HEK293 (cell line): Measurements from ENCODE around the gene AVEN.

Experiments used
- CTCF ChIA-PET: fragments of 350-600 bp; formaldehyde crosslinking; extraction: SDS; loops from one replicate; lab custom pipeline; 2021; ENCODE audit warnings: antibody characterized with exemption; lab: Yijun Ruan, JAX
- POLR2A ChIA-PET: fragments of 300-600 bp; formaldehyde crosslinking; extraction: SDS; loops from one replicate; lab custom pipeline; 2020; ENCODE audit warnings: antibody characterized with exemption, inconsistent platforms; lab: Yijun Ruan, JAX
- H3K27ac ChIP-seq: fragments of 200-500 bp; sonication (Bioruptor generic); 2 replicates; pipeline ENCODE4 v1.5.1; 2014; ENCODE audit warnings: low read depth, low read length, control low read depth, inconsistent platforms; ENCODE audit errors: extremely low read depth
- H3K36me3 ChIP-seq, 2 experiments: fragments of 200-500 bp in 1 of 2; sonication (Bioruptor generic) in 1 of 2; 1 replicate in 1 of 2; 2 replicates in 1 of 2; pipeline ENCODE4 v1.5.1; 2014 to 2017; ENCODE audit warnings: inconsistent platforms in 2 of 2, low read length in 2 of 2; ENCODE audit not compliant: control insufficient read depth in 2 of 2, insufficient read depth in 1 of 2
- H3K4me1 ChIP-seq: fragments of 200-500 bp; sonication (Bioruptor generic); 2 replicates; pipeline ENCODE4 v1.5.1; 2014; ENCODE audit warnings: mild to moderate bottlenecking, low read length, inconsistent platforms; ENCODE audit not compliant: control insufficient read depth, insufficient read depth
- H3K4me3 ChIP-seq: 2 replicates; pipeline ENCODE4 v1.5.1; 2011; ENCODE audit warnings: low read depth, mild to moderate bottlenecking, control low read depth, low read length, moderate library complexity
- H3K9me3 ChIP-seq: fragments of 200-500 bp; sonication (Bioruptor generic); 2 replicates; pipeline ENCODE4 v1.5.1; 2014; ENCODE audit warnings: low read depth, low read length, inconsistent platforms; ENCODE audit not compliant: control insufficient read depth, insufficient read depth
- ATF2 ChIP-seq: fragments of 450-650 bp; formaldehyde crosslinking; IDR thresholded peaks from 2 replicates; pipeline ENCODE4 v1.5.1; 2016; ENCODE audit warnings: missing biosample characterization, missing genetic modification characterization, low read depth
- KLF7 ChIP-seq: fragments of 450-650 bp; formaldehyde crosslinking; IDR thresholded peaks from 2 replicates; pipeline ENCODE4 v1.5.1; 2016; ENCODE audit warnings: missing biosample characterization, missing genetic modification characterization, borderline replicate concordance
- KLF9 ChIP-seq: fragments of 450-650 bp; formaldehyde crosslinking; IDR thresholded peaks from 2 replicates; pipeline ENCODE4 v1.5.1; 2016; ENCODE audit warnings: missing biosample characterization, missing genetic modification characterization, low read depth
- REPIN1 ChIP-seq: fragments of 450-650 bp; formaldehyde crosslinking; IDR thresholded peaks from 2 replicates; pipeline ENCODE4 v1.5.1; 2017; ENCODE audit warnings: missing biosample characterization, missing genetic modification characterization, low read depth
- SP7 ChIP-seq: fragments of 450-650 bp; formaldehyde crosslinking; IDR thresholded peaks from 2 replicates; pipeline ENCODE4 v1.5.1; 2016; ENCODE audit warnings: missing biosample characterization, missing genetic modification characterization
- WT1 ChIP-seq: fragments of 450-650 bp; formaldehyde crosslinking; IDR thresholded peaks from 2 replicates; pipeline ENCODE4 v1.5.1; 2016; ENCODE audit warnings: missing biosample characterization, missing genetic modification characterization
- ZFP37 ChIP-seq: fragments of 450-650 bp; formaldehyde crosslinking; IDR thresholded peaks from 2 replicates; pipeline ENCODE4 v1.5.1; 2016; ENCODE audit warnings: missing biosample characterization, missing genetic modification characterization
- ZNF112 ChIP-seq: fragments of 450-650 bp; formaldehyde crosslinking; IDR thresholded peaks from 2 replicates; pipeline ENCODE4 v1.5.0; 2017; ENCODE audit warnings: missing biosample characterization, missing genetic modification characterization
- ZNF114 ChIP-seq: fragments of 450-650 bp; formaldehyde crosslinking; IDR thresholded peaks from 2 replicates; pipeline ENCODE4 v1.5.0; 2017; ENCODE audit warnings: missing biosample characterization, missing genetic modification characterization
- ZNF146 ChIP-seq: fragments of 450-650 bp; formaldehyde crosslinking; IDR thresholded peaks from 2 replicates; pipeline ENCODE4 v1.5.1; 2016; ENCODE audit warnings: missing biosample characterization, missing genetic modification characterization
- ZNF155 ChIP-seq: fragments of 450-650 bp; formaldehyde crosslinking; IDR thresholded peaks from 2 replicates; pipeline ENCODE4 v1.5.1; 2016; ENCODE audit warnings: missing biosample characterization, missing genetic modification characterization
- ZNF350 ChIP-seq: fragments of 450-650 bp; formaldehyde crosslinking; IDR thresholded peaks from 2 replicates; pipeline ENCODE4 v1.5.0; 2017; ENCODE audit warnings: missing biosample characterization, mild to moderate bottlenecking, missing genetic modification characterization
- ZNF354C ChIP-seq: fragments of 450-650 bp; formaldehyde crosslinking; IDR thresholded peaks from 2 replicates; pipeline ENCODE4 v1.5.1; 2016; ENCODE audit warnings: missing biosample characterization, missing genetic modification characterization, low read depth, borderline replicate concordance
- ZNF366 ChIP-seq: fragments of 450-650 bp; formaldehyde crosslinking; conservative IDR thresholded peaks from 2 replicates; pipeline ENCODE4 v1.5.1; 2016; ENCODE audit warnings: missing biosample characterization, missing genetic modification characterization
- ZNF391 ChIP-seq: fragments of 450-650 bp; formaldehyde crosslinking; IDR thresholded peaks from 2 replicates; pipeline ENCODE4 v1.5.1; 2016; ENCODE audit warnings: low read depth, missing biosample characterization, missing genetic modification characterization, borderline replicate concordance
- ZNF488 ChIP-seq: fragments of 450-650 bp; formaldehyde crosslinking; IDR thresholded peaks from 2 replicates; pipeline ENCODE4 v1.5.1; 2016; ENCODE audit warnings: missing biosample characterization, missing genetic modification characterization
- ZNF518A ChIP-seq: fragments of 450-650 bp; formaldehyde crosslinking; conservative IDR thresholded peaks from 2 replicates; pipeline ENCODE4 v1.5.1; 2016; ENCODE audit warnings: low read depth, missing biosample characterization, missing genetic modification characterization
- ZNF670 ChIP-seq: fragments of 450-650 bp; formaldehyde crosslinking; IDR thresholded peaks from 2 replicates; pipeline ENCODE4 v1.5.1; 2016; ENCODE audit warnings: missing biosample characterization, missing genetic modification characterization, low read depth
- ZSCAN18 ChIP-seq: fragments of 450-650 bp; formaldehyde crosslinking; IDR thresholded peaks from 2 replicates; pipeline ENCODE4 v1.5.1; 2016; ENCODE audit warnings: missing biosample characterization, missing genetic modification characterization
- TF ChIP-seq, protein P1 (sequence below): fragments of 450-650 bp; formaldehyde crosslinking; IDR thresholded peaks from 2 replicates; pipeline ENCODE4 v1.5.1; 2017; ENCODE audit warnings: missing biosample characterization, missing genetic modification characterization
- TF ChIP-seq, protein P2 (sequence below): fragments of 450-650 bp; IDR thresholded peaks from 2 replicates; pipeline ENCODE4 v1.5.1; 2018; ENCODE audit warnings: missing biosample characterization, mild to moderate bottlenecking, missing genetic modification characterization

The AVEN gene

DNA sequence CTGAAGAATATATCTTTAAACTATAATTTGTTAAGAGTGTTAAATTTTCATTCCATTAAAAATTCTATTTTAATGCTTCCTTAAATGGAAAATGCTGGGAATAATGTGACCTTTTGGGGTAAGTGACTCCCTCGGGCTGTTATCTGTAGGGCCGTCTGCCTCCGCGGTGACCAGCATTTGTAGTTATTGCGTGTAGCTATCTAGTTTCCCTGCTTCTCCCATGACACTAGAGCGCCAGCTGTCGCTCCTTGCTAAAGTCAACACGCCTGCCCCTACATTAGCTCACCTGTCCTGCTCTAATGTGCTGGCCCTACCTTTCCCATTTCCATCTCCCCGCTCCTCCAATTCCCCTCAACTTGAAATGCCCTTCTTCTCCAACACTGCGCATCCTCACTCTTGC is 83.1 kb downstream of the AVEN start (continued):
- no peak for TF ChIP-seq ZNF114 (tag by site-specific recombination)
- TF ChIP-seq ZNF112 (tag by site-specific recombination), result no peak
- no peak for TF ChIP-seq WT1 (tag by site-specific recombination)
- TF ChIP-seq KLF7, result no peak
- TF ChIP-seq, protein P1, sequence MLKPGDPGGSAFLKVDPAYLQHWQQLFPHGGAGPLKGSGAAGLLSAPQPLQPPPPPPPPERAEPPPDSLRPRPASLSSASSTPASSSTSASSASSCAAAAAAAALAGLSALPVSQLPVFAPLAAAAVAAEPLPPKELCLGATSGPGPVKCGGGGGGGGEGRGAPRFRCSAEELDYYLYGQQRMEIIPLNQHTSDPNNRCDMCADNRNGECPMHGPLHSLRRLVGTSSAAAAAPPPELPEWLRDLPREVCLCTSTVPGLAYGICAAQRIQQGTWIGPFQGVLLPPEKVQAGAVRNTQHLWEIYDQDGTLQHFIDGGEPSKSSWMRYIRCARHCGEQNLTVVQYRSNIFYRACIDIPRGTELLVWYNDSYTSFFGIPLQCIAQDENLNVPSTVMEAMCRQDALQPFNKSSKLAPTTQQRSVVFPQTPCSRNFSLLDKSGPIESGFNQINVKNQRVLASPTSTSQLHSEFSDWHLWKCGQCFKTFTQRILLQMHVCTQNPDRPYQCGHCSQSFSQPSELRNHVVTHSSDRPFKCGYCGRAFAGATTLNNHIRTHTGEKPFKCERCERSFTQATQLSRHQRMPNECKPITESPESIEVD (tag by site-specific recombination), result no peak
- no peak for TF ChIP-seq REPIN1 (tag by site-specific recombination)

DNA sequence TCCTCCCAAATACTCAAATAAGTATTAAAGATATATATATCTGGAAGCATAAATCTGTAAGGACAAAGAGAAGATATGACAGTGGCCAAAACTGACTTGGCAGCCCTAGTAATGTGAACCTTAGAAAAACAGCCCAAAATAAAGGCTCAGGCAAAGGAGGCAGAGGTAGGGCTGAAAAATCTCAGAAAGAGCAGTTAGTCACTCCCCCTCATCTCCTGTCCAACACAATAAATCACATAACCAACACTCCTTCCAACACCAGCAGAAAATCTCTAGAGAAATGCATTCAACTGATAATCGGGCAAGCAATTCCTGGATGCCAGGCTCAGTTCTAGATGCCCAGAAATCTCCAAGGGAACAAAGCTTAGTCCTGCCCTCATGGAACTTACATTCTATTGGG is 92.9 kb downstream of the AVEN start:
- ChIA-PET POLR2A (no interaction called here), CTCF (no interaction called here)
- Histone ChIP-seq H3K4me1 (no peaks in the 10 kb centered on the region), H3K4me3 (no peak overlapping the region), H3K27ac (no peak overlapping the region), H3K9me3 (no peaks in the 10 kb centered on the region), H3K36me3 (no peaks in the 10 kb centered on the region)
- no peak for TF ChIP-seq ZNF670 (tag by site-specific recombination)
- TF ChIP-seq SP7, result no peak
- no peak for TF ChIP-seq ZNF366 (tag by site-specific recombination)
- no peak for TF ChIP-seq ZNF354C
- no peak for TF ChIP-seq ZNF146 (tag by site-specific recombination)

DNA sequence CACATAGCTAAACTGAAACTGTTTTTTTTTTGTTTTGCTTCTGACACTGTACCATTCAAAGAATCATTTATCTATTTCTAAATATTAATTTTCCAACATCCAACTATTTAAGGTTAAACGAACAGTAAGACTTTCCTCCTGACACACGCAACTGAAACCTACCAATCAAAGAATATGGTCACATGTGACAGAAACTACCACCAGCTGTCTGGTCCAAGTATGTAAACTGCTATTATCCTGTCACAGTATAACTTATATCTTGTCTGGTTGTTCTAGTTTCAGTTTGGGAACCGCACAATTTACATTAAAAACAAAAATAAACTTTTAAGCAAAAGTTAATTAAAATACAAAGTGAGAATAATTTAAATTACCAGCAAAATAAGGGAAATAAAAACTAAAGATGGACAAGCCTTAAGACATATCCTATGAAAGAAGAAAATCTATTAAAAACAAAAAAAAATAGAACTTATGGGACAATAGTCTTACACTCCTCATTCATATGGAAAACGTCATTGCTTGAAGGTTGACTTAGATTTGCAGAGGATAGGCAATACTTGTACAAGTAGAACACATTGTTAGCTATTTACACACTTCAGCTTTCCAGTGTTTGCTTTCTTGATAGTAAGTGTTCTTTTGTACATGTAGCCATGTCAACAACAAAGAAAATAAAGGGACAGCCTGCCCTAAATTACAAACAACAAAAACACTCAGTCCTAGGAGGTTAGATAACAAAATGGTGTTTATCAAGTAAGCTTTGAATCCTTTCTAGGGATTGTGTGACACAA is 97.5 kb downstream of the AVEN start:
- no peak overlapping the region for H3K27ac ChIP-seq
- TF ChIP-seq, protein P2, sequence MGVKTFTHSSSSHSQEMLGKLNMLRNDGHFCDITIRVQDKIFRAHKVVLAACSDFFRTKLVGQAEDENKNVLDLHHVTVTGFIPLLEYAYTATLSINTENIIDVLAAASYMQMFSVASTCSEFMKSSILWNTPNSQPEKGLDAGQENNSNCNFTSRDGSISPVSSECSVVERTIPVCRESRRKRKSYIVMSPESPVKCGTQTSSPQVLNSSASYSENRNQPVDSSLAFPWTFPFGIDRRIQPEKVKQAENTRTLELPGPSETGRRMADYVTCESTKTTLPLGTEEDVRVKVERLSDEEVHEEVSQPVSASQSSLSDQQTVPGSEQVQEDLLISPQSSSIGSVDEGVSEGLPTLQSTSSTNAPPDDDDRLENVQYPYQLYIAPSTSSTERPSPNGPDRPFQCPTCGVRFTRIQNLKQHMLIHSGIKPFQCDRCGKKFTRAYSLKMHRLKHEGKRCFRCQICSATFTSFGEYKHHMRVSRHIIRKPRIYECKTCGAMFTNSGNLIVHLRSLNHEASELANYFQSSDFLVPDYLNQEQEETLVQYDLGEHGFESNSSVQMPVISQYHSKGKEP (tag by site-specific recombination), result no peak
- no peak for TF ChIP-seq ZNF488 (tag by site-specific recombination)
- TF ChIP-seq ATF2 (tag by site-specific recombination), result no peak
- TF ChIP-seq ZNF518A, result no peak
- TF ChIP-seq ZNF350 (tag by site-specific recombination), result no peak
- TF ChIP-seq ZFP37 (tag by site-specific recombination), result no peak
- no peak for TF ChIP-seq SP7
- no peak for TF ChIP-seq KLF9 (tag by site-specific recombination)
- no peak for TF ChIP-seq ZNF391 (tag by site-specific recombination)
- no peak for TF ChIP-seq ZNF155 (tag by site-specific recombination)
- no peak for TF ChIP-seq ZSCAN18 (tag by site-specific recombination)

More for the DNA sequence above, 97.5 kb downstream of the AVEN start:
- Histone ChIP-seq H3K4me3 (no peak overlapping the region), H3K4me1 (no peaks in the 10 kb centered on the region), H3K9me3 (no peaks in the 10 kb centered on the region), H3K36me3 (no peaks in the 10 kb centered on the region)
- CTCF ChIA-PET, result interaction anchor here (0.5 to 0.6 kb wide), 2 partner anchors 359 to 719 kb away, joined by 3 read pairs; no protein-coding TSS in a partner anchor
- POLR2A ChIA-PET, result no interaction called here
